ENCODE measurements around the gene OPTN.

DNA sequence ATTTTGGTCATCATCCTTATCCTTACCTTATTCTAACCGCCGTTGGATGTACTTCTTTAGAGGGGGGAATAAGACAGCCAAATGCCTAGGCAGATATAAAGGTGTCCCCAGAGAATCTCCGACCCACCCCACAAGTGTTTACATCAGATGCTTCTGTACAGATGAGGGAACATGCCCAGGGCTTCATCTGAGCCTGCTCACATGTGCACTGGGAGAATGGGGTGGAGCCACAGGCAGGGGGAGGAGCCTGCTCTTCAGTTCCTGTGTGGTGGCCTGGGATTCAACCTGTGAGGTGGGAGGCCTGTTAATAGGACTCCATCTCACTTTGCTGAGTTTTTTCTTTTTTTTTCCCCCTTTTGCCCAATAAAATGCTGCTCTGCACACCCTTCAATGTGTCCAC lies 27.6 kb upstream of the OPTN start:
- no peak for TF ChIP-seq CTCF (IDR thresholded peaks at IDR 0.05)
- no peak for TF ChIP-seq EP300 (IDR thresholded peaks at IDR 0.05)
- TF ChIP-seq POLR2A (IDR thresholded peaks at IDR 0.05) = no peak
- TF ChIP-seq POLR2AphosphoS5 (IDR thresholded peaks at IDR 0.05) = no peak
